Panc1 (cell line): Measurements from ENCODE around the gene THSD7A. TPM values are rescaled to one million over a fixed set of nuclear protein-coding genes. Genes with fewer than 3 reads are reported as not detected.

Experiments
- ATAC-seq: fragments of 200-7000 bp; cut with Tn5 transposase; 2 replicates; pipeline ENCODE4 v1.9.1; 2020; ENCODE audit warnings: mild to moderate bottlenecking, moderate library complexity
- BruUV-seq: library from RNA; stranded (reverse); fragments of 400-500 nt; replicated peaks from 2 replicates; lab custom pipeline; 2021; lab: Mats Ljungman, UMichigan
- CTCF ChIA-PET: fragments of 300-600 bp; sonication (Branson Sonifier 250); formaldehyde crosslinking; loops from one replicate; lab custom pipeline; 2022; ENCODE audit warnings: antibody characterized with exemption; lab: Charles Lee
- POLR2A ChIA-PET: fragments of 300-600 bp; sonication (Branson Sonifier 250); formaldehyde crosslinking; loops from one replicate; lab custom pipeline; 2022; ENCODE audit warnings: antibody characterized with exemption; lab: Charles Lee
- DNase-seq: peaks from one replicate; pipeline ENCODE4 v3.0.0-alpha.2; 2010; ENCODE audit warnings: low read depth, low spot score
- H3K27ac ChIP-seq: 2 replicates; pipeline ENCODE4 v1.5.1; 2011; ENCODE audit warnings: mild to moderate bottlenecking, low read length, inconsistent platforms
- H3K27me3 ChIP-seq: fragments of 200-500 bp; sonication (Bioruptor generic); 2 replicates; pipeline ENCODE4 v1.6.0; 2014; ENCODE audit warnings: low read length, inconsistent platforms; ENCODE audit not compliant: control insufficient read depth, insufficient read depth
- H3K36me3 ChIP-seq: fragments of 200-500 bp; sonication (Bioruptor generic); 2 replicates; pipeline ENCODE4 v1.5.1; 2014; ENCODE audit warnings: inconsistent platforms, mild to moderate bottlenecking, low read length, moderate library complexity; ENCODE audit not compliant: control insufficient read depth, insufficient read depth
- H3K4me1 ChIP-seq: 2 replicates; pipeline ENCODE4 v1.5.1; 2011; ENCODE audit warnings: inconsistent platforms, mild to moderate bottlenecking, low read length, moderate library complexity; ENCODE audit not compliant: control insufficient read depth, insufficient read depth
- H3K4me3 ChIP-seq, 2 experiments: 2 replicates each; pipeline ENCODE4 v1.5.1; 2011 to 2012; ENCODE audit warnings: low read depth in 2 of 2, low read length in 2 of 2, mild to moderate bottlenecking in 2 of 2, inconsistent platforms in 1 of 2, moderate library complexity in 1 of 2
- H3K9me3 ChIP-seq: fragments of 200-500 bp; sonication (Bioruptor generic); 2 replicates; pipeline ENCODE4 v1.5.1; 2014; ENCODE audit warnings: low read depth, mild to moderate bottlenecking, inconsistent platforms, low read length, moderate library complexity; ENCODE audit not compliant: control insufficient read depth, insufficient read depth
- CTCF ChIP-seq: fragments of 450-650 bp; IDR thresholded peaks from 2 replicates; pipeline ENCODE4 v1.5.1; 2017; ENCODE audit warnings: mild to moderate bottlenecking
- POLR2AphosphoS5 ChIP-seq: IDR thresholded peaks from 2 replicates; pipeline ENCODE4 v1.6.1; 2012; ENCODE audit warnings: mild to moderate bottlenecking, low read depth, low read length, moderate library complexity
- REST ChIP-seq, 2 experiments: IDR thresholded peaks; 2 replicates each; pipeline ENCODE4 v1.6.1; 2011 to 2012; ENCODE audit warnings: low read depth in 2 of 2, control low read depth in 1 of 2, low read length in 1 of 2, mild to moderate bottlenecking in 1 of 2, moderate library complexity in 1 of 2; ENCODE audit not compliant: insufficient read depth in 1 of 2
- SIN3A ChIP-seq: IDR thresholded peaks from 2 replicates; pipeline ENCODE4 v1.6.1; 2012; ENCODE audit warnings: low read depth, mild to moderate bottlenecking, low read length, moderate library complexity, borderline replicate concordance; ENCODE audit not compliant: insufficient read depth
- TCF7L2 ChIP-seq: IDR thresholded peaks from 2 replicates; pipeline ENCODE4 v1.6.1; 2011; ENCODE audit warnings: mild to moderate bottlenecking, low read depth, low read length, inconsistent platforms
- in situ Hi-C: cut with HindIII; loops from 2 replicates; pipeline ENCODE4 v1.10.0; 2016; ENCODE audit warnings: low sequenced_read_pairs, low pct_unique_long_range_greater_than_20kb
- intact Hi-C: fragments of 100-400 bp; cut with micrococcal nuclease; formaldehyde crosslinking; loops from one replicate; pipeline ENCODE4 v1.10.0; 2022; ENCODE audit not compliant: unreplicated experiment
- total RNA-seq: library from RNA; stranded (reverse); gene quantifications from one replicate; pipeline ENCODE4 v1.2.1, GENCODE V29; 2021; ENCODE audit not compliant: unreplicated experiment

THSD7A gene
- total RNA-seq, 1 experiment from 2014 or later: 38.6 TPM

- intact Hi-C loops (no loop called here), in situ Hi-C loops (no loop called here)
- BruUV-seq: no TSS peak
- ATAC-seq (no peak), DNase-seq (no peak)
- H3K36me3 ChIP-seq: no peaks in the 10 kb centered on the region
- no peak overlapping the region for H3K4me3 ChIP-seq
- H3K4me1 ChIP-seq: peaks cover 18% of the 10 kb centered on the region; the same call in 1 of the 2 replicates
- no peak for TF ChIP-seq TCF7L2
- TF ChIP-seq SIN3A: no peak
- TF ChIP-seq REST (IDR thresholded peaks at IDR 0.05; ENCODE audit: insufficient read depth in 1 of 2, low read depth in 2 of 2, low read length in 1 of 2): no peak
- no peak for TF ChIP-seq POLR2AphosphoS5
- TF ChIP-seq CTCF: no peak
- H3K27me3 ChIP-seq: no peaks in the 10 kb centered on the region
- H3K9me3 ChIP-seq: no peaks in the 10 kb centered on the region
- CTCF ChIA-PET: no interaction called here
- POLR2A ChIA-PET: no interaction called here
- H3K27ac ChIP-seq: peak overlapping the region; percentile 59
These were observed 20.3 kb downstream of the THSD7A start for GRCh38 chr7:11811709-11812108.

- H3K4me1 ChIP-seq: peaks cover 12% of the 10 kb centered on the region; the same call in 1 of the 2 replicates
- BruUV-seq: no TSS peak
- no peak for DNase-seq
- CTCF ChIA-PET: no interaction called here
- ATAC-seq: no peak
- intact Hi-C loops: no loop called here
- no peaks in the 10 kb centered on the region for H3K36me3 ChIP-seq
- POLR2A ChIA-PET: no interaction called here
- H3K27ac ChIP-seq: peak overlapping the region; percentile 41; the same call in 1 of the 2 replicates
- no peak overlapping the region for H3K4me3 ChIP-seq
- H3K27me3 ChIP-seq: no peaks in the 10 kb centered on the region
- TF ChIP-seq CTCF: no peak
- TF ChIP-seq POLR2AphosphoS5: no peak
- TF ChIP-seq TCF7L2: no peak
- no peak for TF ChIP-seq REST (IDR thresholded peaks at IDR 0.05; ENCODE audit: insufficient read depth in 1 of 2, low read depth in 2 of 2, low read length in 1 of 2)
- no peak for TF ChIP-seq SIN3A
- in situ Hi-C loops: no loop called here
- no peaks in the 10 kb centered on the region for H3K9me3 ChIP-seq
These were observed 21.9 kb downstream of the THSD7A start for GRCh38 chr7:11810043-11810625.
